Measurements from ENCODE around the gene PTOV1.

The PTOV1 gene

GRCh38 chr19:49873834-49874233 is 22.9 kb downstream of the PTOV1 start:
- DNase-seq (ENCODE audit: low read depth in 2 of 2) = no peak

GRCh38 chr19:49874503-49875157 is 23.7 kb downstream of the PTOV1 start:
- no peak for DNase-seq (ENCODE audit: low read depth in 2 of 2)

GRCh38 chr19:49875177-49875576 is 24.2 kb downstream of the PTOV1 start:
- DNase-seq (ENCODE audit: low read depth in 2 of 2) = no peak

- DNase-seq (ENCODE audit: low read depth in 2 of 2) = no peak
These were observed 25.0 kb downstream of the PTOV1 start for GRCh38 chr19:49875857-49876421.

GRCh38 chr19:49876422-49877019 is 25.6 kb downstream of the PTOV1 start:
- DNase-seq (ENCODE audit: low read depth in 2 of 2) = peak; percentile 91 to 96

GRCh38 chr19:49877020-49877878 is 26.3 kb downstream of the PTOV1 start, which contains the start of the genes AKT1S1 and TBC1D17:
Gene AKT1S1, minus strand, starts transcription at chr19:49877355. Its CDS starts 4,060 bp downstream, at chr19:49873295.
Gene TBC1D17, plus strand, starts transcription at chr19:49877702. Its CDS starts 22 bp downstream, at chr19:49877724.
- peak; percentile 86 to 97 for DNase-seq (ENCODE audit: low read depth in 2 of 2)

- DNase-seq (ENCODE audit: low read depth in 2 of 2) = peak; percentile 97 to 98
These were observed 27.2 kb downstream of the PTOV1 start for GRCh38 chr19:49877879-49878743.

GRCh38 chr19:49878744-49879070 is 27.7 kb downstream of the PTOV1 start:
- no peak for DNase-seq (ENCODE audit: low read depth in 2 of 2)

- no peak for DNase-seq (ENCODE audit: low read depth in 2 of 2)
These were observed 28.4 kb downstream of the PTOV1 start for GRCh38 chr19:49879243-49879963.

GRCh38 chr19:49880162-49880869 is 29.4 kb downstream of the PTOV1 start:
- DNase-seq (ENCODE audit: low read depth in 2 of 2) = no peak

GRCh38 chr19:49881186-49881585 is 30.2 kb downstream of the PTOV1 start:
- DNase-seq (ENCODE audit: low read depth in 2 of 2) = no peak

- no peak for DNase-seq (ENCODE audit: low read depth in 2 of 2)
These were observed 30.9 kb downstream of the PTOV1 start for GRCh38 chr19:49881672-49882394.

GRCh38 chr19:49882643-49883042 is 31.7 kb downstream of the PTOV1 start:
- DNase-seq (ENCODE audit: low read depth in 2 of 2) = no peak

- DNase-seq (ENCODE audit: low read depth in 2 of 2) = no peak
These were observed 32.1 kb downstream of the PTOV1 start for GRCh38 chr19:49883094-49883493.

- no peak for DNase-seq (ENCODE audit: low read depth in 2 of 2)
These were observed 33.1 kb downstream of the PTOV1 start for GRCh38 chr19:49884109-49884508.

- no peak for DNase-seq (ENCODE audit: low read depth in 2 of 2)
These were observed 33.8 kb downstream of the PTOV1 start for GRCh38 chr19:49884760-49885159.

GRCh38 chr19:49887037-49887664 is 36.2 kb downstream of the PTOV1 start:
- no peak for DNase-seq (ENCODE audit: low read depth in 2 of 2)

- no peak for DNase-seq (ENCODE audit: low read depth in 2 of 2)
These were observed 36.9 kb downstream of the PTOV1 start for GRCh38 chr19:49887665-49888509.
